SHP77 (cell line): ENCODE results near the gene GAB2.

Experiments used
- DNase-seq, 2 experiments: peaks; one replicate each; lab custom pipeline; 2025; lab: John Stamatoyannopoulos, UW

Gene GAB2

GRCh38 chr11:78428266-78428636 is 10.6 kb upstream of the GAB2 start:
- DNase-seq, result no peak

DNA sequence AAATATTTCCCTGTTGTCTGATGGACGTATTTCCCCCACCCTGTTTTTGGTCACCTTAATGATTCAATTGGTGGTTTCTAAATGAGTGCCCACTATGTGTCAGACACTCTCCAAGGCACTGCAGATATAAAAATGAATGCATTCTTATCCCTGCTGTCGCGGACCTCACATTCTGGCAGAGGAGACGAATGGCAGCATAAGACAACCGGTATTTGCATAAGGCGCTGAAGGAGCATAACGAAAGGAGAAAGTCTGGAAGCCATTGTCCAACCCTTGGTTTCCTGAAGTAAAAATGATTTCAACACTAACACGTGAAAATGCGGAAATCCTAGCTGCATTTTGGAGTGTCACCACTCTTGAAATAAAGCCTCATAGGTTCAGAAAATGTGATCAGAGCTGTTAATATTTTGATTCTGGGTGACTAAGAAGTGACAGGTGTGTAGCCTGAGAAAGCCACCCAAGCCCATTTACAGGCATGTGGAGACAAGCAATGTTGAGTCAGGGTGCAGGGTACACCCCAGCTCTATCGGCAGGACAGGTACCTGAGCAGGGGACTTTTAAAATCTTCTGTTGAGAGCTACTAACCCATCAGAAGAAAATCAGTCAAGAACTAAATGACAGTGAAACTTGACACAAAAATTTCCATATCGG is 10.1 kb upstream of the GAB2 start:
- DNase-seq, result no peak

DNA sequence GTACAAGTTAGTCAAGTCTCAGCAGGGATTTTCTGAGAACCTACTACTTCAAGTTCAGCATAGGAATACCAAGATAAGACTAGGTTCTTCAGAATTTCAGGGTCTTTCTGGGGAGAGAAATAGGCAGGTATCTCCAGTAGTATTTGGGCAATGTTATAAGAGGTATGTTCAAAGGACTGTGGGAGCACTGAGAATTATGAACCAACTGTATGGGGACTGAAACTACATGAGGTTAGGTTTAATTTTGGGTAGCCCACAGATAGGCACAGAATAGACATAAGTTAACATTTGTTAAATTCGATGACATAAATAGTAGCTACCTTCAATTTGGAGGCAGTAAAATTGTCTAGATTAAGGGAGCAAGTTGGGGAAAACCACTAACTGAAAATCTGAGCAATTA is 9.2 kb upstream of the GAB2 start:
- no peak for DNase-seq

GRCh38 chr11:78425399-78426070 is 7.9 kb upstream of the GAB2 start:
- DNase-seq, result no peak

DNA sequence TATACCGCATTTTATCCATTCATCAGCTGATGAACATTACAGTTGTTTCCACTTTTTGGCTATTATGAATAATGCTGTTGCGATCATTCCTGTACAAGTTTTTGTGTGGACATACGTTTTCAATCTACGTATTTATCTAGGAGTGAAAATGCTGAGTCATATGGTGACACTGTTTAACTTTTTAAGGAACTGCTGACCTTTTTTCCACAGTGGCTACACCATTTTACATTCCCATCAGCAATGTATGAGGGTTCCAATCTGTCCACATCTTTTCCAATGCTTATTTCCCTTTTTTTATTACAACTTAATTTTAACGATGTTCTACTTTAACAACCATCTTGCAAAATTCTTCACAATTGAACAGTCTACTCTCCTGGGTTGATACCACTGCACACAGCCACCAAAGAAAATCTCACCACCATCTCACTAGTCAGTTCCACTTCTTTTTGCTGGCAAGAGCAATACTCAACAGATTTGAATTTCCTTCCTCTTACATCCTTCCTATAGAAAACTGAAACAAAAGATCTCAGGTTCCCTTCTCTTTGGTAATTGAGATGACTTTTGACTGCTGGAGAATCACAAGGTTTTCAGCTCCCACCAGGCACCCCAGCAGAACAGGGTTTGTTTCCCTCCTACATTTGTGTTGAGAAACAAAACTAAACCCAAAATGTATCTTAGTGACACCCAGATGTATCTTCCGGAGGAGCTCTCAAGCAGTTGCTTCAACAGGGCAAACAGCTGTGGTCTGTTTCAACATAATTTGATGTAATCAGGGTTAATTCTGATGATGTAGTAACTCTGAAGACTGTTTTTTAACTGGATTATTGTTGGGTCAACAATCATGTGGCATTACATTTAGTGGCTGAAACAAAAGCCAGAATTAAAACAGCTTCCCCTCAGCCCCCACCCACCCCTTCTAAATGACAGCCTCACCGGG is 7.0 kb upstream of the GAB2 start:
- DNase-seq, result no peak

DNA sequence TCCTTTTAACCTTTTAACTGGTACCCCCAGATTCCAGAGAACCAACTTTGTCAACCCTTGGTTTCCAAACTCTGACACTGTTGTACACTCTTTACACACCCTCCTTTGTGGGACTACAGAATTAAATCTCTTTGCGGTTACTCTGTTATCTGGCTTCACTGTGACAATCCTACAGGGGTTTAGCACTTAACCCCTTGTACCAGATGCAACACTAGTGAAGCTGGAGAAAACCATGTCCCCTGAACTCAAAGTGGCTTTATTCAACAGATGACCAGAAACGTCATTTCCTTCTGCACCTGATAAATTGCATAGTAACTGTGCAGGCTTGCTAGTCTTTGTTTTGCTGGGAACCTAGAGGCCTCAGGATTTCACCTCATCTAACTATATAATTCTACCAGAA is 5.6 kb upstream of the GAB2 start:
- no peak for DNase-seq

GRCh38 chr11:78420796-78421209 is 3.2 kb upstream of the GAB2 start:
- peak; percentile 89 to 91 for DNase-seq

DNA sequence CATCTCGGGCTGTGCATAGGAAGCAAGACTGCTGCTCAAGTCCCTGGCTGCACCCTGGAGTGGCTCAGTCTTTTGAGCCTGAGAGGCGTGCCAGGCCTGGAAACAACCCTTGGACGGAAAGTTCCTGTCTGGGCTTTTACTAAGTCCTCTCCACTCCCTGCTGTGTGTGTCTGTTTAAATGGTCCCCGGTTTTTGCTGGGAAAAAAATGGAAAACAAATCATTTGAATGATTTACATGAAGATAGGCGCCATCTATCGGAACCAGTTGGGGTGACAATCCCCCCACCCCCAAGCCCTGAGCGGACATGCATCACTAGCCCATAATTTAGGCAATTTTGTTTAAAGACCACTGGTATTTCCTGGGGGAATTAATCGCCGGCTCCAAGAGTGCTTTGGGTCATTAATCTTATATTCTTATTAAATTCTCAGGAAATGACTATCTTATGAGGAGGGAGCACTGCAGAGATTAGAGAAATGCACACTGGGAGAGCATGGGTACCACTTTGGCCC is 2.7 kb upstream of the GAB2 start:
- DNase-seq, result peak; percentile 66 to 75

DNA sequence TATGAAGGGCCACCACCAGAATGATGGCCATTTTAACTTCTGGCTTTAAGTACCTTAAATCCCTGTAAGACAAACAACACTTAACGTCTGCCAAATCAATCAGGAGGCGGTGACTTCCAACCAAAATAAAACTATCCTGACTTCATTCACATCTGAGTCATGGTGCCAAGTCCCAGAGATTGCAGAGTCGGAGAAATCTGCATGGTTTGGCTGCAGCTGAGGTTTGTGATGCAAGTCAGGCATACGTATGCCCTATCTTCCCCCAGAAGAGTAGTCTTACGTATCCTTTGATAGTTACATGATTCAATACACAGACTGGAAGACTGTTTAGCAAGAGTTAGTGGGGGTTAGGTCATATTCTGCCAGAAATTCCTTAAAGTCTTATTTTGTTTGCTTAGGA is 1.7 kb upstream of the GAB2 start:
- no peak for DNase-seq

GRCh38 chr11:78418584-78419211 is 1.1 kb upstream of the GAB2 start:
- DNase-seq, result no peak

DNA sequence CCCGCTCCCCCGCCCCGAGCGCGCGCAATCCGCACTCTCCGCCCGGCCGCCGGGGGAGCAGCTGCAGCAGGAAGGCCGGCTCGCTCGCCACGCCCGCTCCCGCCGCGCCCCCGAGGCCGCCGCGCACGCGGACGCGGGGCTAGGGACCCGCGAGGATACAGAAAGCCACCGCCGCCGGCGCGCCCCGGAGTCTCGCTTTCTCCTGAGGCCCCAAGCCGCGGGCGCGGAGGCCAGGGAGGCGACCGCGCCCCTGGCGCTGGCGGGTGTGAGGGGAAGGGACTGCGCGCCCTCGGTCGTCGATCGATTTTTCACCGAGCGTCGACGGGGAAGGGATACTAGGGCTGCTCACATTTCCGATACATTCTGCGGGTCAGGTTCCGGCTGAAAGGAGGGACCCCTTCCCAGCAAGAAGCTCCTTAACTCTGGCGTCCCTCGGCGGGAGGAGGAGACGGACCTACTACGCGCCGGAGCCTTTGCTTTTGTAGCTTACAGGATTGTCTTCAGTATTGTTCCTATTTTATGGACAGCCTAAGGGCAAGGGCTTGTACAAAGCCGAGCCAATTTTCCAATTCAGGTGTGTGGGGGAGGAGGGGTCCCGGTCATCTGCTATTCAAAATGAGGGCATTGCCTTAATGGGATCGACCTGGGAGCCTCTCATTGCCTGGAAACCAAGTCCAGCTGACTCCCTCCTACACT is 416 bp upstream of the GAB2 start:
- DNase-seq, result peak; percentile 89 to 93

- peak; percentile 86 to 91 for DNase-seq
These were observed 1.1 kb downstream of the GAB2 start for GRCh38 chr11:78416285-78417174.

DNA sequence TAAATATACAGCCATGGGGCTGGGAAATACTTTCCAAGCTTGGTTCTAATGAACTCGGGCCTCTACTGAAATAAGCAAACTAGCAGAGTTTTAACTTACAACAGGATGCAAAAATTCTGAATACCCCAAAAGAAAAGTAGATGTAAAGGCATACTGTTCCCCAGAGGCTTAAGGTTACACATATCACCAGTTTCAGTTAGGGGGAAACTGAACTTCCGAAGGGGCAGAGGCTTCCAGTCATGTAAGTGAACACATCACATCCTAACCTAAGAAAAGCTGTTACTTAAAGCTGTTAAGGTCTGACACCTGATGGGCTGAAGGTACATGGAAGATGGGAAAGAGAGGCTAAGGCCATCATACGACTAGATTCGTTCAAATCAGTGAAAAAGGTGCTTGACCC is 2.3 kb downstream of the GAB2 start:
- no peak for DNase-seq

- DNase-seq, result peak; percentile 25 to 34
These were observed 3.1 kb downstream of the GAB2 start for GRCh38 chr11:78414321-78415051.

GRCh38 chr11:78408619-78409018 is 9.0 kb downstream of the GAB2 start:
- no peak for DNase-seq

DNA sequence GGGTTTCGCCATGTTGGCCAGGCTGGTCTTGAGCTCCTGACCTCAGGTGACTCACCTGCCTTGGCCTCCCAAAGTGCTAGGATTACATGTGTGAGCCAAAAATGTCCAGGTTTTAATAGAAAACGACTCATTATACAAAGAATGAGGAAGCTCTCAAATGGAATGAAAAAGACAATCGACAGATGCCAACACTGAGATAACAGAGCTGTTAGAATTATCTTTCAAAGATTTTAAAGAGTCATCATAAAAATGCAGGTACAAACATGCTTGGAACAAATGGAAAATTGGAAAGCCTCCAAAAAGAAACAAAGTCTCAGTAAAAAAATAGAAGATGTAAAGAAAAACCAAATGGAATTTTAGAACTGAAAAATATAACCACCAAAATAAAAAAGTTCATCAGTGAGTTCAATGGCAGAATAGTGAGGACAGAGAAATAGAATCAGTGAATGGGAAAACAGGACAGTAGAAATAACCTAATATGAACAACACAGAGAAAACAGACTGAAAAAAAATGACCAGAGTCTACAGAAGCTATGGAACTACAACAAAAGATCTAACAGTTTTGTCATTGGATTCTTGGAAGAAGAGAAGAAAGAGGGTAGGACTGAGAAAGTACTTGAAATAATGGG is 10.9 kb downstream of the GAB2 start:
- no peak for DNase-seq

GRCh38 chr11:78405805-78406204 is 11.8 kb downstream of the GAB2 start:
- no peak for DNase-seq

DNA sequence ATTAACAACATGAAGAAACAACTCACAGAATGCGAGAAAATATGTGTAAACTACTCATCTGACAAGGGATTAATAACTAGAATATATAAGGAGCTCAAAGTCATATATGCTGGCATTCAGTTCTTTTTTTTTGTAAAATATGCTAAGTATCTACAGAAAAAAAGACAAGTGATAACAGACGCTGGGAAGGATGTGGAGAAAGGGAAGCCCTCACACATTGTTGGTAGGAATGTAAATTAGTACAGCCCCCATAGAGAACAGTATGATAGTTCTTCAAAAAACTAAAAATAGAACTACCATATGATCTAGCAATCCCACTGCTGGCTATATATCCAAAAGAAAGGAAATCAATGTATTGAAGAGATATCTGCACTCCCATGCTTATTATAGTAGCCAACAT is 13.8 kb downstream of the GAB2 start:
- no peak for DNase-seq

DNA sequence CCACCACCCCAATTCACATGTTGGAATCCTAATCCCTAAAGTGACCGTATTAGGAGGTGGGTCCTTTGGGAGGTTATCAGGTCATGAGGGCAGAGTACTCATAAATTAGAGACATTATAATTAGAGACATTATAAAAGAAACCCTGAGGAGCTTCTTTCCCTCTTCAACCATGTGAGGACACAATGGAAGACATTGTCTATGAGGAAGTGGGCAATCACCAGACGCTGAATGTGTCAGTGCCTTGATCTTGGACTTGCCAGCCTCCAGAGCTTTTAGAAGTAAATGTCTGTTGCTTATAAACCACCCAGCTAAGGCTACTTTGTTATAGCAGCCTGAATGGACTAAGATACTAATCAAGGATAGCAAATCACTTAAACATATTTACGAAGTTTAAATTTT is 14.8 kb downstream of the GAB2 start:
- DNase-seq, result no peak
